Bronchial epithelial cell (primary cell): ENCODE measurements around the gene SLC9A5. TPM values are rescaled to one million over a fixed set of nuclear protein-coding genes. Genes with fewer than 3 reads are reported as not detected.

ENCODE experiments used
- DNase-seq: peaks from one replicate; pipeline ENCODE4 v3.0.0-alpha.2; 2010; ENCODE audit warnings: low read depth
- FAIRE-seq: peaks from 2 replicates; lab custom pipeline; 2011; peaks lifted over from hg19 to GRCh38; lab: Jason Lieb, UNC
- H3K27me3 ChIP-seq: 2 replicates; pipeline ENCODE4 v1.5.1; 2011; ENCODE audit warnings: low read length; ENCODE audit not compliant: control insufficient read depth, insufficient read depth
- H3K36me3 ChIP-seq: 2 replicates; pipeline ENCODE4 v1.5.1; 2011; ENCODE audit warnings: low read length; ENCODE audit not compliant: control insufficient read depth, insufficient read depth
- H3K4me3 ChIP-seq: 2 replicates; pipeline ENCODE4 v1.5.1; 2011; ENCODE audit warnings: mild to moderate bottlenecking, low read depth, low read length, control low read depth
- total RNA-seq: library from RNA; depleted of rRNA; stranded (reverse); fragments of >200 nt; gene quantifications from 2 replicates; pipeline ENCODE4 v1.2.1, GENCODE V29; 2014
- TF ChIP-seq, protein P1 (sequence below): IDR thresholded peaks from 2 replicates; pipeline ENCODE4 v1.5.1; 2011; ENCODE audit warnings: mild to moderate bottlenecking, moderate library complexity, low read length, control low read depth, inconsistent platforms; ENCODE audit not compliant: insufficient read depth, severe bottlenecking

SLC9A5 gene
- total RNA-seq, 1 donor from 2014 or later: 0.26 TPM

GRCh38 chr16:67317853-67318252 lies 69.1 kb downstream of the SLC9A5 start:
- FAIRE-seq (no peak), DNase-seq (no peak)
- Histone ChIP-seq H3K36me3 (no peaks in the 10 kb centered on the region), H3K4me3 (no peak overlapping the region), H3K27me3 (peaks cover 3% of the 10 kb centered on the region)
- TF ChIP-seq, protein P1, sequence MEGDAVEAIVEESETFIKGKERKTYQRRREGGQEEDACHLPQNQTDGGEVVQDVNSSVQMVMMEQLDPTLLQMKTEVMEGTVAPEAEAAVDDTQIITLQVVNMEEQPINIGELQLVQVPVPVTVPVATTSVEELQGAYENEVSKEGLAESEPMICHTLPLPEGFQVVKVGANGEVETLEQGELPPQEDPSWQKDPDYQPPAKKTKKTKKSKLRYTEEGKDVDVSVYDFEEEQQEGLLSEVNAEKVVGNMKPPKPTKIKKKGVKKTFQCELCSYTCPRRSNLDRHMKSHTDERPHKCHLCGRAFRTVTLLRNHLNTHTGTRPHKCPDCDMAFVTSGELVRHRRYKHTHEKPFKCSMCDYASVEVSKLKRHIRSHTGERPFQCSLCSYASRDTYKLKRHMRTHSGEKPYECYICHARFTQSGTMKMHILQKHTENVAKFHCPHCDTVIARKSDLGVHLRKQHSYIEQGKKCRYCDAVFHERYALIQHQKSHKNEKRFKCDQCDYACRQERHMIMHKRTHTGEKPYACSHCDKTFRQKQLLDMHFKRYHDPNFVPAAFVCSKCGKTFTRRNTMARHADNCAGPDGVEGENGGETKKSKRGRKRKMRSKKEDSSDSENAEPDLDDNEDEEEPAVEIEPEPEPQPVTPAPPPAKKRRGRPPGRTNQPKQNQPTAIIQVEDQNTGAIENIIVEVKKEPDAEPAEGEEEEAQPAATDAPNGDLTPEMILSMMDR: no peak

Other genes starting within 250 kb of the SLC9A5 start
- 101 and 121 TPM in 2 replicates for gene CBFB, start 219.8 kb upstream of the SLC9A5 start, total RNA-seq
- gene PHAF1, start 139.0 kb upstream of the SLC9A5 start, total RNA-seq: 7.6 and 16.3 TPM in 2 replicates
- gene B3GNT9, start 98.0 kb upstream of the SLC9A5 start, total RNA-seq: 8.7 and 11.4 TPM in 2 replicates
- 31.9 and 35.8 TPM in 2 replicates for gene TRADD, start 89.1 kb upstream of the SLC9A5 start, total RNA-seq
- 4.1 and 4.5 TPM in 2 replicates for gene FBXL8, start 89.0 kb upstream of the SLC9A5 start, total RNA-seq
- gene HSF4, start 84.2 kb upstream of the SLC9A5 start, total RNA-seq: 3.7 and 8.1 TPM in 2 replicates
- 28.2 and 37.8 TPM in 2 replicates for gene NOL3, start 78.4 kb upstream of the SLC9A5 start, total RNA-seq
- 5.5 and 5.8 TPM in 2 replicates for gene MATCAP1, start 65.0 kb upstream of the SLC9A5 start, total RNA-seq
- not detected in 2 replicates for gene EXOC3L1, start 58.8 kb upstream of the SLC9A5 start, total RNA-seq
- gene E2F4, start 56.8 kb upstream of the SLC9A5 start, total RNA-seq: 47.1 and 47.6 TPM in 2 replicates
- gene ELMO3, start 49.8 kb upstream of the SLC9A5 start, total RNA-seq: 25.6 and 44.0 TPM in 2 replicates
- gene TMEM208, start 21.8 kb upstream of the SLC9A5 start, total RNA-seq: 35.1 and 56.9 TPM in 2 replicates
- gene FHOD1, start 1.5 kb upstream of the SLC9A5 start, total RNA-seq: 2.0 and 2.6 TPM in 2 replicates
- gene PLEKHG4, start 30.6 kb downstream of the SLC9A5 start, total RNA-seq: 8.2 and 11.6 TPM in 2 replicates
- not detected in 2 replicates for gene KCTD19, start 77.8 kb downstream of the SLC9A5 start, total RNA-seq
- not detected in 2 replicates for gene LRRC36, start 77.8 kb downstream of the SLC9A5 start, total RNA-seq
- 0.13 TPM in 1 of 2 replicates, not detected in the other for gene TPPP3, start 144.5 kb downstream of the SLC9A5 start, total RNA-seq
- gene ZDHHC1, start 167.5 kb downstream of the SLC9A5 start, total RNA-seq: 1.8 and 4.1 TPM in 2 replicates
- 2.1 and 2.3 TPM in 2 replicates for gene HSD11B2, start 182.1 kb downstream of the SLC9A5 start, total RNA-seq
- gene ATP6V0D1, start 232.2 kb downstream of the SLC9A5 start, total RNA-seq: 78.2 and 79.4 TPM in 2 replicates
- gene AGRP, start 234.6 kb downstream of the SLC9A5 start, total RNA-seq: not detected in 2 replicates